ENCODE measurements around the gene FAAH. TPM values are rescaled to one million over a fixed set of nuclear protein-coding genes. Genes with fewer than 3 reads are reported as not detected.

Gene FAAH
- total and polyA plus RNA-seq, 2 of the 13 experiments (the other 11 are each of a cell fraction or from before 2014, with no cell fraction given) = 5.4 to 11.0 TPM

- Histone ChIP-seq H3K4me2 (ENCODE audit: low read depth, low read length) (no peak overlapping the region), H3K27ac (ENCODE audit: extremely low read length, insufficient read depth, low read length) (no peak overlapping the region), H3K4me1 (ENCODE audit: insufficient read depth, low read length) (no peaks in the 10 kb centered on the region), H3K79me2 (ENCODE audit: insufficient read depth, low read length) (no peaks in the 10 kb centered on the region), H3K9ac (ENCODE audit: insufficient read depth, low read depth, low read length) (no peak overlapping the region), H4K20me1 (ENCODE audit: insufficient read depth, low read length) (no peaks in the 10 kb centered on the region), H3K27me3 (ENCODE audit: control insufficient read depth in 1 of 2, insufficient read depth in 2 of 2, low read length in 2 of 2) (peaks cover 8 to 26% of the 10 kb centered on the region in 2 experiments; a peak in 4 of 5 replicates), H2AFZ (ENCODE audit: low read length) (no peak overlapping the region), H3K36me3 (replicated peaks in 1 of 2; ENCODE audit: control insufficient read depth in 1 of 2, insufficient read depth in 2 of 2, low read length in 2 of 2) (no peaks in the 10 kb centered on the region), H3K4me3 (replicated peaks in 1 of 3; ENCODE audit: insufficient read depth in 1 of 3, low read depth in 2 of 3, low read length in 3 of 3) (no peak overlapping the region), H3K9me3 (ENCODE audit: low read length) (no peaks in the 10 kb centered on the region)
- FAIRE-seq = no peak
- in situ Hi-C loops (cut with HindIII; ENCODE audit: extremely low pct_ligation_motif_present, low pct_unique_long_range_greater_than_20kb) = no loop called here
- ATAC-seq = no peak
- intact Hi-C loops (cut with micrococcal nuclease; ENCODE audit: unreplicated experiment) = no loop called here
- CTCF ChIA-PET (ENCODE audit: low intra/inter-chr PET ratio, low total read pairs) = no interaction called here
- DNase-seq (ENCODE audit: low spot score) = no peak
- no TSS peak for BruUV-seq (replicated peaks)
- 45% methylated on average over 6 of the region's 10 CpGs for WGBS (ENCODE audit: low lambda C conversion rate)
- POLR2A ChIA-PET = no interaction called here
- no peak for TF ChIP-seq SMC3 (IDR thresholded peaks at IDR 0.05; ENCODE audit: low read length)
- no peak for TF ChIP-seq MYPOP (CRISPR knock-in tag; IDR thresholded peaks at IDR 0.05)
- no peak for TF ChIP-seq NFRKB (IDR thresholded peaks at IDR 0.05)
- no peak for TF ChIP-seq DBP (CRISPR knock-in tag; IDR thresholded peaks at IDR 0.05; ENCODE audit: not compliant biosample characterization)
- TF ChIP-seq SAP130 (CRISPR knock-in tag; IDR thresholded peaks at IDR 0.05; ENCODE audit: low read depth) = no peak
- TF ChIP-seq MYC (CRISPR knock-in tag; IDR thresholded peaks at IDR 0.05; ENCODE audit: borderline replicate concordance) = no peak
- TF ChIP-seq ZNF333 (CRISPR knock-in tag; IDR thresholded peaks at IDR 0.05; ENCODE audit: borderline replicate concordance) = no peak
- no peak for TF ChIP-seq HINFP (CRISPR knock-in tag; IDR thresholded peaks at IDR 0.05; ENCODE audit: low read depth)
- no peak for TF ChIP-seq ZNF704 (CRISPR knock-in tag; IDR thresholded peaks at IDR 0.05; ENCODE audit: borderline replicate concordance)
These were observed 38.7 kb downstream of the FAAH start for GRCh38 chr1:46432781-46433327.
